ENCODE results near the gene STRA8.

- TF ChIP-seq CTCF (optimal IDR thresholded peaks at IDR 0.05 in 1 of 3, IDR thresholded peaks at IDR 0.05 in 1 of 3, conservative IDR thresholded peaks at IDR 0.05 in 1 of 3; ENCODE audit: extremely low read depth in 1 of 3, insufficient read depth in 2 of 3, low read length in 3 of 3) (no peak), EZH2 (IDR thresholded peaks at IDR 0.05; ENCODE audit: low read length) (no peak)
These were observed 52.1 kb downstream of the STRA8 start for GRCh38 chr7:135285547-135286233.
